Bronchial epithelial cell (primary cell): Measurements from ENCODE around the gene RNPEP. TPM values are rescaled to one million over a fixed set of nuclear protein-coding genes. Genes with fewer than 3 reads are reported as not detected.
"Not testable (repeated sequence)": the region's sequence is repeated elsewhere in the genome, so short reads cannot be mapped to it uniquely, and the experiment has no call there.

Experiments
- DNase-seq: peaks from one replicate; pipeline ENCODE4 v3.0.0-alpha.2; 2010; ENCODE audit warnings: low read depth
- FAIRE-seq: peaks from 2 replicates; lab custom pipeline; 2011; peaks lifted over from hg19 to GRCh38; lab: Jason Lieb, UNC
- H3K27me3 ChIP-seq: 2 replicates; pipeline ENCODE4 v1.5.1; 2011; ENCODE audit warnings: low read length; ENCODE audit not compliant: control insufficient read depth, insufficient read depth
- H3K36me3 ChIP-seq: 2 replicates; pipeline ENCODE4 v1.5.1; 2011; ENCODE audit warnings: low read length; ENCODE audit not compliant: control insufficient read depth, insufficient read depth
- H3K4me3 ChIP-seq: 2 replicates; pipeline ENCODE4 v1.5.1; 2011; ENCODE audit warnings: mild to moderate bottlenecking, low read depth, low read length, control low read depth
- CTCF ChIP-seq: IDR thresholded peaks from 2 replicates; pipeline ENCODE4 v1.5.1; 2011; ENCODE audit warnings: mild to moderate bottlenecking, moderate library complexity, low read length, control low read depth, inconsistent platforms; ENCODE audit not compliant: insufficient read depth, severe bottlenecking
- total RNA-seq: library from RNA; depleted of rRNA; stranded (reverse); fragments of >200 nt; gene quantifications from 2 replicates; pipeline ENCODE4 v1.2.1, GENCODE V29; 2014

The RNPEP gene
- total RNA-seq, 1 donor from 2014 or later, result 39.8 TPM

- no peak for TF ChIP-seq CTCF
- Histone ChIP-seq H3K36me3 (no peaks in the 10 kb centered on the region), H3K4me3 (no peak overlapping the region), H3K27me3 (no peaks in the 10 kb centered on the region)
- no peak for DNase-seq
- peak; percentile 7 for FAIRE-seq
These were observed 42.9 kb upstream of the RNPEP start for GRCh38 chr1:201939574-201939973.

DNA sequence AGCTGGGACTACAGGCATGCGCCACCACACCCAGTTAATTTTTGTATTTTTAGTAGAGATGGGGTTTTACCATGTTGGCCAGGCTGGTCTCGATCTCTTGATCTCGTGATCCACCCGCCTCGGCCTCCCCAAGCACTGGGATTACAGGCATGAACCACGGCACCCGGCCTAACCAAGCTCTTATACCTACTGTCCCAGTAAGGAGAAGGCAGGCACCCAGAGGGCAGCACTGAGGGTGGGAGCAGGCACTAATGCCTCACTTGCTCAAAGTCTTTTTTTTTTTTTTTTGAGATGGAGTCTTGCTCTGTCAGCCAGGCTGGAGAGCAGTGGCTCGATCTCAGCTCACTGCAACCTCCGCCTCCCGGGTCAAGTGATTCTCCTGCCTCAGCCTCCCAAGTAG lies 42.1 kb upstream of the RNPEP start:
- H3K4me3 ChIP-seq, DNase-seq, FAIRE-seq, H3K36me3 ChIP-seq, H3K27me3 ChIP-seq: not testable (repeated sequence)

DNA sequence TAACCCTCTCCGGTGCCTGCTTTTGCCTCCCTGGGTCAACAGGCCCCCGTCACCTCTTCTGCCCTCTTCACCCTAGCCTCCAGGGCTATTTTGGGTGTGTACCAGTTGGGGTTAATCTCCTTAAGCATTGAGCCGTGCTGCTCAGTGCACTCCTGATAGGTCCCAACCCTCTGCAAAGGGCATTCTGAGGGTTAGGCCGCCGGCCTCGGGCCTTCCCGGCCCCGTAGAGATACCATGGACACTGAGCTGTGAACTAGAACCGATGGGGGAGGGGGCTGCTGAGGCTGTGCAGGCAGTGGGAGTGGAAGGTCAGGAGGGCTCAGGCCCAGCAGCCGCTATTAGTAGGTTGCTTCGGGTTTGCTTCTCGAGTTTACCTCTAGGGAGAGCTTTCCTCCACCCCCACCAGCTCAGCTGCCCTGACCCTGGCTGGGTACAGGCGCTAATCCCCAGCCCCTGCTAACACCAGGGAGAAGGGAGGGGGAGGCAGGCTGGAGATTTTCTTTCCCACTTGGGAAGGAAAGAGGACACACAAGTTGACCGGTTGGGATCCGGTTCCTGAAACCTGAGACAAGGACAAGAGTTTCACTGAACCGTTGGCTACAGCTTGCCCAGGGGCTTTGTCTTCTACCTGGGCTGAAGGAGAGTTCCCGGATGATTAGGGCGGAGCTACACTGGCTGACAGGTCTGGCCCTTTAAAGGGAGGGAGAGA lies 40.9 kb upstream of the RNPEP start:
- FAIRE-seq, result no peak
- Histone ChIP-seq H3K4me3 (no peak overlapping the region), H3K36me3 (no peaks in the 10 kb centered on the region), H3K27me3 (peaks cover 8% of the 10 kb centered on the region)
- no peak for TF ChIP-seq CTCF
- DNase-seq, result no peak

DNA sequence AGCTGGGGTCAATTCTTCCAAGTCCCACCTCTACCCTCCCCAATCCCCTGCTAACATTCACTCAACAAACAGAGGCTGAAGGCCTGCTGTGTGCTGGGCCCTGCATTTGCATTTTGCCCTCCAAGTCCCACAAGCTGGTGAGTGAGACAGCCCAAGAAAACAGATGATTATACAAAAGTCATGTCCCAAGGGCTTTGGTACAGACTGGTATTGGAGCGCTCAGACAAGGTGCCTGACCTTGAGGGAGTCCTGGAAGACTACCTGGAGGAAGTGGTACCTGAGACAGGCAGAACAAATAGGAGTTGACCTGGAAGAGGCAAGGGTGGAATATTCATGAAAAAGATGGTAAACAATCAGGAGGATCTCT lies 40.3 kb upstream of the RNPEP start:
- Histone ChIP-seq H3K27me3 (peaks cover 8% of the 10 kb centered on the region), H3K4me3 (no peak overlapping the region)

GRCh38 chr1:201944002-201944401 lies 38.4 kb upstream of the RNPEP start:
- no peak for FAIRE-seq
- DNase-seq, result no peak

More for the DNA sequence above, 40.3 kb upstream of the RNPEP start:
- no peak for TF ChIP-seq CTCF
- no peaks in the 10 kb centered on the region for H3K36me3 ChIP-seq
- DNase-seq (no peak), FAIRE-seq (no peak)

DNA sequence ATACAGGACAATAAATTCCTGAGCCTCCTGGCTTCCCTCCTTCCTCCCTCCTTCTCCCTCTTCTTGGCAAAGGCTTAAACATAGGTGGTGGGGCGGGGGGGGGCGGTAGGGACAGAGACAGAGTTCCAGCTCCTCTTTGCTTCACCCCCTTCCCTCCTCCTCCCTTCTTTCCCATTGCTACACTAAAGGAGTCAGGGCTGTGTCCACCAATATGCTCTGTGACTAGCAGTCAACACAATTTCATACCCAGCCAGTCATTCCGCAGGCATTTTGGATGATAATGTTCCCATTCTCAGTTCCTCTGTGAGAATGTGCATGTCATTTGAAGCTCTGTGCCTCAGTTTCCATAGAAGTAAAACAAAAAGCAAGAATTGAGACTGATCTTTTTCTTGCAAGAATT lies 37.8 kb upstream of the RNPEP start:
- Histone ChIP-seq H3K27me3 (peaks cover 11% of the 10 kb centered on the region), H3K4me3 (no peak overlapping the region), H3K36me3 (no peaks in the 10 kb centered on the region)
- DNase-seq, result no peak
- FAIRE-seq, result no peak
- TF ChIP-seq CTCF, result no peak

More at GRCh38 chr1:201944002-201944401, 38.4 kb upstream of the RNPEP start:
- Histone ChIP-seq H3K27me3 (peaks cover 11% of the 10 kb centered on the region), H3K4me3 (no peak overlapping the region), H3K36me3 (no peaks in the 10 kb centered on the region)
- no peak for TF ChIP-seq CTCF
